ENCODE data around the gene HLA-DMA. TPM values are rescaled to one million over a fixed set of nuclear protein-coding genes. Genes with fewer than 3 reads are reported as not detected.

The HLA-DMA gene
- total and polyA plus RNA-seq, 9 of the 15 experiments (the other 6 are each of a cell fraction or from before 2014, with no cell fraction given): 0.13 to 0.83 (median 0.51) TPM

GRCh38 chr6:32969685-32970412, 17.0 kb upstream of the HLA-DMA start (continued):
- no peak for TF ChIP-seq IRF9 (tag; IDR thresholded peaks at IDR 0.05)
- TF ChIP-seq MAFK (IDR thresholded peaks at IDR 0.05; ENCODE audit: low read length): peak; percentile 93
- TF ChIP-seq ZNF407 (IDR thresholded peaks at IDR 0.05; ENCODE audit: low read depth): no peak
- no peak for TF ChIP-seq GABPA (tag; conservative IDR thresholded peaks at IDR 0.05; ENCODE audit: low read depth)
- peak; percentile 58 to 78; a peak in 2 of 4 replicates for TF ChIP-seq TRIM24 (IDR thresholded peaks at IDR 0.05)
- TF ChIP-seq ZNF778 (CRISPR knock-in tag; IDR thresholded peaks at IDR 0.05): no peak
- peak; percentile 44; the same call in 1 of the 2 replicates for TF ChIP-seq CAMTA2 (CRISPR knock-in tag; conservative IDR thresholded peaks at IDR 0.05)
- no peak for TF ChIP-seq NCOA6 (IDR thresholded peaks at IDR 0.05)
- 0 out of 2 replicates have a peak, but pooled peaks have one; percentile 51 for TF ChIP-seq PML (IDR thresholded peaks at IDR 0.05; ENCODE audit: low read length)
- TF ChIP-seq E2F1 (CRISPR knock-in tag; IDR thresholded peaks at IDR 0.05): peak; percentile 93; the same call in 1 of the 2 replicates
- peak; percentile 10; the same call in 1 of the 2 replicates for TF ChIP-seq TEAD2 (tag; IDR thresholded peaks at IDR 0.05)
- no peak for TF ChIP-seq SAP30 (IDR thresholded peaks at IDR 0.05; ENCODE audit: borderline replicate concordance, insufficient read depth, low read depth, low read length, poor library complexity, severe bottlenecking)
- no peak for TF ChIP-seq ZNF280A (IDR thresholded peaks at IDR 0.05; ENCODE audit: low read depth, partially characterized antibody)
- TF ChIP-seq TAF15 (IDR thresholded peaks at IDR 0.05; ENCODE audit: low read depth, low read length): no peak

Data from K562 (cell line).